Gastroesophageal sphincter (tissue), 3 donors: Measurements from ENCODE around the gene DIS3L.

Source experiments
- CTCF ChIP-seq, 4 experiments: fragments of 200-600 bp in 2 of 4; fragments of 450-650 bp in 2 of 4; sonication (generic) in 1 of 4; IDR thresholded peaks; one replicate each; pipeline ENCODE4 v1.5.1; 2017 to 2019; ENCODE audit warnings: antibody characterized with exemption in 4 of 4, mild to moderate bottlenecking in 2 of 4, moderate library complexity in 2 of 4
- EP300 ChIP-seq: sonication (generic); formaldehyde crosslinking; IDR thresholded peaks from one replicate; pipeline ENCODE4 v1.6.1; 2017; ENCODE audit warnings: antibody characterized with exemption, mild to moderate bottlenecking
- POLR2A ChIP-seq, 2 donors: fragments of 450-650 bp; IDR thresholded peaks; one replicate each; pipeline ENCODE4 v1.6.1; 2017; ENCODE audit warnings: antibody characterized with exemption in 2 of 2, mild to moderate bottlenecking in 2 of 2, moderate library complexity in 1 of 2
- POLR2AphosphoS5 ChIP-seq: sonication (generic); formaldehyde crosslinking; IDR thresholded peaks from one replicate; pipeline ENCODE4 v1.6.1; 2017; ENCODE audit warnings: antibody characterized with exemption

GRCh38 chr15:66249605-66250174, 43.7 kb upstream of the DIS3L start:
- no peak for TF ChIP-seq CTCF (IDR thresholded peaks at IDR 0.05)
- TF ChIP-seq POLR2A (IDR thresholded peaks at IDR 0.05): no peak
- no peak for TF ChIP-seq EP300
- TF ChIP-seq POLR2AphosphoS5: no peak
